GM21367 (cell line): ENCODE data around the gene CUTA.

Experiments
- ATAC-seq: cut with Tn5 transposase; IDR thresholded peaks from one replicate; pipeline ENCODE4 v1.9.1; 2021; ENCODE audit not compliant: unreplicated experiment

The CUTA gene

GRCh38 chr6:33439956-33440648, 22.2 kb upstream of the CUTA start:
- no peak for ATAC-seq

- no peak for ATAC-seq
Measured at GRCh38 chr6:33438978-33439594, 21.2 kb upstream of the CUTA start.

GRCh38 chr6:33437666-33438065, 19.8 kb upstream of the CUTA start:
- no peak for ATAC-seq

GRCh38 chr6:33434961-33435360, 17.1 kb upstream of the CUTA start:
- no peak for ATAC-seq

GRCh38 chr6:33433544-33434191, 15.8 kb upstream of the CUTA start:
- ATAC-seq, result no peak

GRCh38 chr6:33433001-33433543, 15.2 kb upstream of the CUTA start:
- ATAC-seq, result no peak

GRCh38 chr6:33432546-33432945, 14.6 kb upstream of the CUTA start:
- no peak for ATAC-seq

- ATAC-seq, result no peak
Measured at GRCh38 chr6:33431880-33432541, 14.1 kb upstream of the CUTA start.

- no peak for ATAC-seq
Measured at GRCh38 chr6:33430991-33431879, 13.3 kb upstream of the CUTA start.

- no peak for ATAC-seq
Measured at GRCh38 chr6:33430334-33430733, 12.4 kb upstream of the CUTA start.

- no peak for ATAC-seq
Measured at GRCh38 chr6:33429750-33430052, 11.8 kb upstream of the CUTA start.

GRCh38 chr6:33428966-33429749, 11.3 kb upstream of the CUTA start:
- no peak for ATAC-seq

- no peak for ATAC-seq
Measured at GRCh38 chr6:33428224-33428965, 10.5 kb upstream of the CUTA start.

- ATAC-seq, result no peak
Measured at GRCh38 chr6:33427585-33428223, 9.8 kb upstream of the CUTA start.

GRCh38 chr6:33426590-33427511, 8.9 kb upstream of the CUTA start:
- ATAC-seq, result no peak

GRCh38 chr6:33425668-33426577, 8.0 kb upstream of the CUTA start:
- ATAC-seq, result no peak
